HCT116 (cell line): Measurements from ENCODE around the gene CDK10. TPM values are rescaled to one million over a fixed set of nuclear protein-coding genes. Genes with fewer than 3 reads are reported as not detected.
A peak's percentile ranks its signal among the peaks of the same experiment; 100 is the strongest.

Experiments
- ATAC-seq: fragments of 200-7000 bp; cut with Tn5 transposase; 2 replicates; pipeline ENCODE4 v1.9.1; 2020; ENCODE audit warnings: mild to moderate bottlenecking, moderate library complexity
- BruUV-seq: library from RNA; stranded (reverse); fragments of 400-500 nt; replicated peaks from 2 replicates; lab custom pipeline; 2021; lab: Mats Ljungman, UMichigan
- CTCF ChIA-PET: fragments of 300-600 bp; sonication (Branson Sonifier 250); formaldehyde crosslinking; loops from one replicate; lab custom pipeline; 2021; ENCODE audit warnings: antibody characterized with exemption; lab: Charles Lee
- POLR2A ChIA-PET: fragments of 300-600, 350-600 bp; sonication (Branson Sonifier 250); formaldehyde crosslinking; loops from one replicate; lab custom pipeline; 2021; ENCODE audit warnings: antibody characterized with exemption; lab: Charles Lee
- RAD21 ChIA-PET, 2 experiments: fragments of 300-600 bp; sonication (Branson Sonifier 250); formaldehyde crosslinking; loops; one replicate each; lab custom pipeline; 2023; ENCODE audit warnings: low total read pairs in 2 of 2; ENCODE audit not compliant: uncharacterized antibody in 2 of 2, unreplicated experiment in 2 of 2, low non-redundant PET in 1 of 2; lab: Charles Lee
- DNase-seq: peaks from one replicate; pipeline ENCODE4 v3.0.0-alpha.2; 2010; ENCODE audit warnings: low read depth, low spot score
- H2AFZ ChIP-seq: fragments of 200-600 bp; shearing (Covaris generic), sonication (generic); 2 replicates; pipeline ENCODE4 v1.6.1; 2017; ENCODE audit warnings: low read depth, mixed run types, mixed read lengths, antibody characterized with exemption, low read length; ENCODE audit not compliant: poor library complexity, severe bottlenecking
- H3K27ac ChIP-seq: 2 replicates; pipeline ENCODE4 v1.5.1; 2012; ENCODE audit warnings: low read depth, low read length
- H3K27me3 ChIP-seq: fragments of 200-600 bp; sonication (generic); 2 replicates; pipeline ENCODE4 v1.6.1; 2016; ENCODE audit warnings: mixed run types, low read length, mixed read lengths; ENCODE audit not compliant: insufficient read depth
- H3K36me3 ChIP-seq, 2 experiments: fragments of 200-500 bp in 1 of 2; fragments of 200-600 bp in 1 of 2; sonication (Bioruptor generic) in 1 of 2; sonication (generic) in 1 of 2; 2 replicates each; pipeline versions ENCODE4 v1.5.1 to v1.6.1; 2014 to 2016; ENCODE audit warnings: low read length in 2 of 2, inconsistent platforms in 1 of 2, mixed read lengths in 1 of 2, mixed run types in 1 of 2; ENCODE audit not compliant: insufficient read depth in 2 of 2, control insufficient read depth in 1 of 2
- H3K4me1 ChIP-seq, 2 experiments: fragments of 200-600 bp in 1 of 2; sonication (generic) in 1 of 2; 2 replicates each; pipeline versions ENCODE4 v1.5.1 to v1.6.1; 2012 to 2017; ENCODE audit warnings: low read length in 2 of 2, inconsistent platforms in 1 of 2, mild to moderate bottlenecking in 1 of 2, mixed read lengths in 1 of 2, mixed run types in 1 of 2, moderate library complexity in 1 of 2; ENCODE audit not compliant: insufficient read depth in 2 of 2, control insufficient read depth in 1 of 2
- H3K4me2 ChIP-seq: fragments of 200-600 bp; sonication (generic); 2 replicates; pipeline ENCODE4 v1.6.1; 2017; ENCODE audit warnings: mixed run types, low read length, mixed read lengths
- H3K4me3 ChIP-seq, 2 experiments: fragments of 200-600 bp in 1 of 2; sonication (generic) in 1 of 2; replicated peaks in 1 of 2; 2 replicates each; pipeline ENCODE4 v1.5.1; 2011 to 2016; ENCODE audit warnings: low read length in 2 of 2, control low read depth in 1 of 2, low read depth in 1 of 2, mild to moderate bottlenecking in 1 of 2, mixed read lengths in 1 of 2, mixed run types in 1 of 2
- H3K79me2 ChIP-seq: fragments of 200-600 bp; sonication (generic); 2 replicates; pipeline ENCODE4 v1.6.1; 2017; ENCODE audit warnings: mild to moderate bottlenecking, mixed run types, low read length, moderate library complexity, mixed read lengths; ENCODE audit not compliant: insufficient read depth
- H3K9ac ChIP-seq: fragments of 200-600 bp; sonication (generic); 2 replicates; pipeline ENCODE4 v1.6.1; 2016; ENCODE audit warnings: low read length, mixed read lengths
- H3K9me2 ChIP-seq: fragments of 200-600 bp; sonication (generic), shearing (Covaris generic); 2 replicates; pipeline ENCODE4 v1.6.1; 2017; ENCODE audit warnings: mixed run types, mild to moderate bottlenecking, moderate library complexity; ENCODE audit not compliant: insufficient read depth
- H3K9me3 ChIP-seq, 2 experiments: fragments of 200-500 bp in 1 of 2; fragments of 200-600 bp in 1 of 2; sonication (Bioruptor generic) in 1 of 2; sonication (generic) in 1 of 2; 2 replicates each; pipeline ENCODE4 v1.6.1; 2014 to 2017; ENCODE audit warnings: low read length in 2 of 2, mixed read lengths in 2 of 2, inconsistent platforms in 1 of 2, low read depth in 1 of 2, mild to moderate bottlenecking in 1 of 2, mixed run types in 1 of 2, moderate library complexity in 1 of 2; ENCODE audit not compliant: control insufficient read depth in 1 of 2, insufficient read depth in 1 of 2
- H4K20me1 ChIP-seq: fragments of 200-600 bp; sonication (generic), shearing (Covaris generic); 2 replicates; pipeline ENCODE4 v1.6.1; 2017; ENCODE audit warnings: mixed run types, mild to moderate bottlenecking, moderate library complexity; ENCODE audit not compliant: insufficient read depth
- CBX3 ChIP-seq: IDR thresholded peaks from 2 replicates; pipeline ENCODE4 v1.6.1; 2012; ENCODE audit warnings: low read depth
- CEBPB ChIP-seq: IDR thresholded peaks from 2 replicates; pipeline ENCODE4 v1.6.1; 2012; ENCODE audit warnings: low read depth
- EGR1 ChIP-seq: IDR thresholded peaks from 2 replicates; pipeline ENCODE4 v1.6.1; 2012; ENCODE audit warnings: low read depth
- EZH2 ChIP-seq: fragments of 200-600 bp; sonication (generic); IDR thresholded peaks from 2 replicates; pipeline ENCODE4 v1.6.1; 2017; ENCODE audit warnings: antibody characterized with exemption, mixed run types
- EZH2phosphoT487 ChIP-seq: fragments of 200-600 bp; IDR thresholded peaks from 2 replicates; pipeline ENCODE4 v1.6.1; 2018; ENCODE audit warnings: antibody characterized with exemption, borderline replicate concordance
- JUND ChIP-seq: IDR thresholded peaks from 2 replicates; pipeline ENCODE4 v1.6.1; 2012
- POLR2A ChIP-seq: IDR thresholded peaks from 2 replicates; pipeline ENCODE4 v1.7.0; 2011; ENCODE audit warnings: borderline replicate concordance; ENCODE audit not compliant: insufficient read depth, insufficient read length; ENCODE audit errors: extremely low read depth
- POLR2AphosphoS5 ChIP-seq: IDR thresholded peaks from 2 replicates; pipeline ENCODE4 v1.6.1; 2011; ENCODE audit warnings: mild to moderate bottlenecking, low read depth, low read length, moderate library complexity
- RAD21 ChIP-seq: IDR thresholded peaks from 2 replicates; pipeline ENCODE4 v1.6.1; 2012; ENCODE audit warnings: low read depth, mild to moderate bottlenecking
- SIN3A ChIP-seq: IDR thresholded peaks from 2 replicates; pipeline ENCODE4 v1.6.1; 2012; ENCODE audit warnings: low read depth
- SP1 ChIP-seq: IDR thresholded peaks from 2 replicates; pipeline ENCODE4 v1.6.1; 2012; ENCODE audit warnings: low read depth
- TCF7L2 ChIP-seq: IDR thresholded peaks from 2 replicates; pipeline ENCODE4 v1.7.0; 2011; ENCODE audit warnings: borderline replicate concordance, inconsistent platforms; ENCODE audit not compliant: insufficient read depth, insufficient read length; ENCODE audit errors: extremely low read depth
- ZNF274 ChIP-seq: fragments of 200-500 bp; sonication (Bioruptor generic); IDR thresholded peaks from 2 replicates; pipeline ENCODE4 v1.6.1; 2014; ENCODE audit warnings: mild to moderate bottlenecking, low read depth, low read length, inconsistent platforms
- intact Hi-C: fragments of 100-400 bp; cut with micrococcal nuclease; formaldehyde crosslinking; loops from 2 replicates; pipeline ENCODE4 v1.10.0; 2022
- total RNA-seq: library from RNA; stranded (reverse); gene quantifications from one replicate; pipeline ENCODE4 v1.2.1, GENCODE V29; 2021; ENCODE audit not compliant: unreplicated experiment
- TF ChIP-seq, protein P1 (sequence below): IDR thresholded peaks from 2 replicates; pipeline ENCODE4 v1.6.1; 2011; ENCODE audit warnings: mild to moderate bottlenecking, low read length, moderate library complexity; ENCODE audit not compliant: insufficient replicate concordance; ENCODE audit errors: extremely low read depth
- TF ChIP-seq, protein P2 (sequence below), 3 experiments: fragments of 200-600 bp in 1 of 3; sonication (generic) in 1 of 3; IDR thresholded peaks in 2 of 3; conservative IDR thresholded peaks in 1 of 3; 2 replicates each; pipeline ENCODE4 v1.5.1; 2012 to 2017; ENCODE audit warnings: low read depth in 2 of 3, low read length in 2 of 3, antibody characterized with exemption in 1 of 3, borderline replicate concordance in 1 of 3, control low read depth in 1 of 3, mild to moderate bottlenecking in 1 of 3, mixed read lengths in 1 of 3, mixed run types in 1 of 3, moderate library complexity in 1 of 3; ENCODE audit not compliant: insufficient read depth in 1 of 3
- TF ChIP-seq, protein P3 (sequence below): IDR thresholded peaks from 2 replicates; pipeline ENCODE4 v1.6.1; 2012
- TF ChIP-seq, protein P4 (sequence below): IDR thresholded peaks from 2 replicates; pipeline ENCODE4 v1.6.1; 2012

The CDK10 gene
- total RNA-seq, 1 experiment from 2014 or later = 165 TPM

DNA sequence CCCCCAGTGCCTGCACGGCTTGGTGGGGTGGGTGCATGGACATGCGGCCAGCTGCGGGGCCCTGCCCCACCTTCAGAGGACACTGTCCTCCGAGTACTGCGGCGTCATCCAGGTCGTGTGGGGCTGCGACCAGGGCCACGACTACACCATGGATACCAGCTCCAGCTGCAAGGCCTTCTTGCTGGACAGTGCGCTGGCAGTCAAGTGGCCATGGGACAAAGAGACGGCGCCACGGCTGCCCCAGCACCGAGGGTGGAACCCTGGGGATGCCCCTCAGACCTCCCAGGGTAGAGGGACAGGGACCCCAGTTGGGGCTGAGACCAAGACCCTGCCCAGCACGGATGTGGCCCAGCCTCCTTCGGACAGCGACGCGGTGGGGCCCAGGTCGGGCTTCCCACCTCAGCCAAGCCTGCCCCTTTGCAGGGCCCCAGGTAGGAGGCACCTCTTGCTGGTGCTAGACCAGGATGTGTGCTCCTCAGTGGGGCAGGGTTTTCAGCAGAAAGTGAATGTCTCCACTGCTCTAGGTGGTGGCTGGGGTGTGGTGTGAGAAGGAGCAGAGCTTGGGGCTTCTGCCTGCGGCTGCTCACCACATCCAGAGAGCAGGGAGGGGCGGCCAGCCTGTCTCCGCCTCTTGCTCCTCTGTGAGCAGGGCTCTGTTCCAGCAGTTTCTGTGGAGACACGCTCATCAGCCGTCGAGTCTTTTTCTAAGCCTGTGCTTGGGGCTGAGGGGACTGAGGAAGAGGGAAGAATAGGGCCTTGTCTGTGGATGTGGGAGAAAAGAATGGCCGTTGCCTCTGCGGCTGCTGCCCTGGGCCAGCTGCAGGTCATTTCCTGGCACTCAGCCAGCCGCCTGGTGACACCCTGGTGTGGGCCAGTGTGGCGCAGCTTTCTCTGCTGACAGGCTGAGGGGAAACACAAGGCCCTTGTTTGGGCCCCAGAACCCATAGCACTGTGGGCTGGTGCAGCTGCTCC is 37.1 kb downstream of the CDK10 start:
- no peak overlapping the region for H2AFZ ChIP-seq
- BruUV-seq = TSS peak; percentile 37
- H3K9me2 ChIP-seq = no peaks in the 10 kb centered on the region
- CTCF ChIA-PET = interaction anchor here (1.3 kb wide), 1 partner anchor 18 kb away, joined by 4 read pairs; no protein-coding TSS in a partner anchor
- no peaks in the 10 kb centered on the region for H3K9me3 ChIP-seq
- peaks cover 23 to 35% of the 10 kb centered on the region in 2 experiments for H3K4me1 ChIP-seq
- H3K9ac ChIP-seq = peak overlapping the region; percentile 78
- no peak for ATAC-seq
- no peak for TF ChIP-seq SP1
- no peak for TF ChIP-seq TCF7L2
- TF ChIP-seq CBX3 = no peak
- TF ChIP-seq, protein P1, sequence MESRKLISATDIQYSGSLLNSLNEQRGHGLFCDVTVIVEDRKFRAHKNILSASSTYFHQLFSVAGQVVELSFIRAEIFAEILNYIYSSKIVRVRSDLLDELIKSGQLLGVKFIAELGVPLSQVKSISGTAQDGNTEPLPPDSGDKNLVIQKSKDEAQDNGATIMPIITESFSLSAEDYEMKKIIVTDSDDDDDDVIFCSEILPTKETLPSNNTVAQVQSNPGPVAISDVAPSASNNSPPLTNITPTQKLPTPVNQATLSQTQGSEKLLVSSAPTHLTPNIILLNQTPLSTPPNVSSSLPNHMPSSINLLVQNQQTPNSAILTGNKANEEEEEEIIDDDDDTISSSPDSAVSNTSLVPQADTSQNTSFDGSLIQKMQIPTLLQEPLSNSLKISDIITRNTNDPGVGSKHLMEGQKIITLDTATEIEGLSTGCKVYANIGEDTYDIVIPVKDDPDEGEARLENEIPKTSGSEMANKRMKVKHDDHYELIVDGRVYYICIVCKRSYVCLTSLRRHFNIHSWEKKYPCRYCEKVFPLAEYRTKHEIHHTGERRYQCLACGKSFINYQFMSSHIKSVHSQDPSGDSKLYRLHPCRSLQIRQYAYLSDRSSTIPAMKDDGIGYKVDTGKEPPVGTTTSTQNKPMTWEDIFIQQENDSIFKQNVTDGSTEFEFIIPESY = no peak
- TF ChIP-seq, protein P2, sequence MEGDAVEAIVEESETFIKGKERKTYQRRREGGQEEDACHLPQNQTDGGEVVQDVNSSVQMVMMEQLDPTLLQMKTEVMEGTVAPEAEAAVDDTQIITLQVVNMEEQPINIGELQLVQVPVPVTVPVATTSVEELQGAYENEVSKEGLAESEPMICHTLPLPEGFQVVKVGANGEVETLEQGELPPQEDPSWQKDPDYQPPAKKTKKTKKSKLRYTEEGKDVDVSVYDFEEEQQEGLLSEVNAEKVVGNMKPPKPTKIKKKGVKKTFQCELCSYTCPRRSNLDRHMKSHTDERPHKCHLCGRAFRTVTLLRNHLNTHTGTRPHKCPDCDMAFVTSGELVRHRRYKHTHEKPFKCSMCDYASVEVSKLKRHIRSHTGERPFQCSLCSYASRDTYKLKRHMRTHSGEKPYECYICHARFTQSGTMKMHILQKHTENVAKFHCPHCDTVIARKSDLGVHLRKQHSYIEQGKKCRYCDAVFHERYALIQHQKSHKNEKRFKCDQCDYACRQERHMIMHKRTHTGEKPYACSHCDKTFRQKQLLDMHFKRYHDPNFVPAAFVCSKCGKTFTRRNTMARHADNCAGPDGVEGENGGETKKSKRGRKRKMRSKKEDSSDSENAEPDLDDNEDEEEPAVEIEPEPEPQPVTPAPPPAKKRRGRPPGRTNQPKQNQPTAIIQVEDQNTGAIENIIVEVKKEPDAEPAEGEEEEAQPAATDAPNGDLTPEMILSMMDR (IDR thresholded peaks at IDR 0.05 in 2 of 3, conservative IDR thresholded peaks at IDR 0.05 in 1 of 3; ENCODE audit: borderline replicate concordance in 1 of 3, insufficient read depth in 1 of 3, low read depth in 2 of 3, low read length in 2 of 3) = no peak
- no peak for TF ChIP-seq POLR2AphosphoS5
- no peak for TF ChIP-seq RAD21
- TF ChIP-seq, protein P3, sequence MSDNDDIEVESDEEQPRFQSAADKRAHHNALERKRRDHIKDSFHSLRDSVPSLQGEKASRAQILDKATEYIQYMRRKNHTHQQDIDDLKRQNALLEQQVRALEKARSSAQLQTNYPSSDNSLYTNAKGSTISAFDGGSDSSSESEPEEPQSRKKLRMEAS = no peak
- TF ChIP-seq, protein P4, sequence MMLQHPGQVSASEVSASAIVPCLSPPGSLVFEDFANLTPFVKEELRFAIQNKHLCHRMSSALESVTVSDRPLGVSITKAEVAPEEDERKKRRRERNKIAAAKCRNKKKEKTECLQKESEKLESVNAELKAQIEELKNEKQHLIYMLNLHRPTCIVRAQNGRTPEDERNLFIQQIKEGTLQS = no peak
- TF ChIP-seq ZNF274 = no peak
- TF ChIP-seq JUND = no peak
- TF ChIP-seq EZH2phosphoT487 = no peak
- no peak for TF ChIP-seq EGR1
- TF ChIP-seq POLR2A = no peak
- no peak for TF ChIP-seq SIN3A
- TF ChIP-seq CEBPB = no peak
- TF ChIP-seq EZH2 = no peak
- H3K27ac ChIP-seq = peak overlapping the region; percentile 97
- peak overlapping the region; percentile 86 for H3K4me2 ChIP-seq
- H3K36me3 ChIP-seq = peaks cover 21 to 27% of the 10 kb centered on the region in 2 experiments; a peak in 3 of 4 replicates
- no peak for DNase-seq
- RAD21 ChIA-PET = interaction anchor here in 1 of 2 experiments (0.9 kb wide), 1 partner anchor 23 kb away, joined by 4 read pairs; no protein-coding TSS in a partner anchor
- intact Hi-C loops = no loop called here
- POLR2A ChIA-PET = no interaction called here
- peak overlapping the region; percentile 70 to 88 for H3K4me3 ChIP-seq
- peaks cover 33% of the 10 kb centered on the region; the same call in 1 of the 2 replicates for H3K79me2 ChIP-seq
- no peaks in the 10 kb centered on the region for H3K27me3 ChIP-seq
- H4K20me1 ChIP-seq = peaks cover 3% of the 10 kb centered on the region; the same call in 1 of the 2 replicates
